ENCODE data around the gene ZNF578.

Gene ZNF578

GRCh38 chr19:52451241-52451640, 2.1 kb upstream of the ZNF578 start:
- Histone ChIP-seq H3K27me3 (ENCODE audit: low read length) (no peaks in the 10 kb centered on the region), H3K4me3 (ENCODE audit: insufficient read depth, low read length, poor library complexity, severe bottlenecking) (no peak overlapping the region), H3K9me3 (ENCODE audit: insufficient read depth, low read length) (peaks cover 15% of the 10 kb centered on the region; the same call in 1 of the 2 replicates), H3K9me2 (replicated peaks; ENCODE audit: insufficient read depth, low read length) (no peaks in the 10 kb centered on the region), H3K27ac (ENCODE audit: low read depth, low read length) (no peak overlapping the region), H3K9ac (ENCODE audit: low read length) (no peak overlapping the region), H3K79me2 (ENCODE audit: insufficient read depth, low read length) (no peaks in the 10 kb centered on the region), H3K4me2 (ENCODE audit: low read depth, low read length, poor library complexity, severe bottlenecking) (no peak overlapping the region), H3K36me3 (ENCODE audit: low read length) (no peaks in the 10 kb centered on the region), H2AFZ (ENCODE audit: low read depth, low read length, severe bottlenecking) (no peak overlapping the region), H4K20me1 (ENCODE audit: low read depth, low read length) (no peaks in the 10 kb centered on the region), H3F3A (ENCODE audit: insufficient read depth) (no peaks in the 10 kb centered on the region)
- TF ChIP-seq EZH2phosphoT487 (conservative IDR thresholded peaks at IDR 0.05; ENCODE audit: low read length): no peak
- TF ChIP-seq, protein P1, sequence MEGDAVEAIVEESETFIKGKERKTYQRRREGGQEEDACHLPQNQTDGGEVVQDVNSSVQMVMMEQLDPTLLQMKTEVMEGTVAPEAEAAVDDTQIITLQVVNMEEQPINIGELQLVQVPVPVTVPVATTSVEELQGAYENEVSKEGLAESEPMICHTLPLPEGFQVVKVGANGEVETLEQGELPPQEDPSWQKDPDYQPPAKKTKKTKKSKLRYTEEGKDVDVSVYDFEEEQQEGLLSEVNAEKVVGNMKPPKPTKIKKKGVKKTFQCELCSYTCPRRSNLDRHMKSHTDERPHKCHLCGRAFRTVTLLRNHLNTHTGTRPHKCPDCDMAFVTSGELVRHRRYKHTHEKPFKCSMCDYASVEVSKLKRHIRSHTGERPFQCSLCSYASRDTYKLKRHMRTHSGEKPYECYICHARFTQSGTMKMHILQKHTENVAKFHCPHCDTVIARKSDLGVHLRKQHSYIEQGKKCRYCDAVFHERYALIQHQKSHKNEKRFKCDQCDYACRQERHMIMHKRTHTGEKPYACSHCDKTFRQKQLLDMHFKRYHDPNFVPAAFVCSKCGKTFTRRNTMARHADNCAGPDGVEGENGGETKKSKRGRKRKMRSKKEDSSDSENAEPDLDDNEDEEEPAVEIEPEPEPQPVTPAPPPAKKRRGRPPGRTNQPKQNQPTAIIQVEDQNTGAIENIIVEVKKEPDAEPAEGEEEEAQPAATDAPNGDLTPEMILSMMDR (IDR thresholded peaks at IDR 0.05; ENCODE audit: insufficient read depth, low read length, poor library complexity, severe bottlenecking): no peak

GRCh38 chr19:52464798-52465470, 11.6 kb downstream of the ZNF578 start:
- H3K9me2 ChIP-seq (replicated peaks; ENCODE audit: insufficient read depth, low read length): no peaks in the 10 kb centered on the region
- H4K20me1 ChIP-seq (ENCODE audit: low read depth, low read length): no peaks in the 10 kb centered on the region
- TF ChIP-seq EZH2phosphoT487 (conservative IDR thresholded peaks at IDR 0.05; ENCODE audit: low read length): no peak
- TF ChIP-seq, protein P1 (IDR thresholded peaks at IDR 0.05; ENCODE audit: insufficient read depth, low read length, poor library complexity, severe bottlenecking): peak; percentile 51
- H2AFZ ChIP-seq (ENCODE audit: low read depth, low read length, severe bottlenecking): no peak overlapping the region
- H3K79me2 ChIP-seq (ENCODE audit: insufficient read depth, low read length): no peaks in the 10 kb centered on the region
- H3K9me3 ChIP-seq (ENCODE audit: insufficient read depth, low read length): peaks cover 9% of the 10 kb centered on the region; the same call in 1 of the 2 replicates
- no peak overlapping the region for H3K4me2 ChIP-seq (ENCODE audit: low read depth, low read length, poor library complexity, severe bottlenecking)
- H3K36me3 ChIP-seq (ENCODE audit: low read length): no peaks in the 10 kb centered on the region
- no peaks in the 10 kb centered on the region for H3K27me3 ChIP-seq (ENCODE audit: low read length)
- H3K9ac ChIP-seq (ENCODE audit: low read length): no peak overlapping the region
- no peak overlapping the region for H3K27ac ChIP-seq (ENCODE audit: low read depth, low read length)
- no peak overlapping the region for H3K4me3 ChIP-seq (ENCODE audit: insufficient read depth, low read length, poor library complexity, severe bottlenecking)
- H3F3A ChIP-seq (ENCODE audit: insufficient read depth): no peaks in the 10 kb centered on the region

- peaks cover 89% of the 10 kb centered on the region for H3K9me3 ChIP-seq (ENCODE audit: insufficient read depth, low read length)
- no peak for TF ChIP-seq EZH2phosphoT487 (conservative IDR thresholded peaks at IDR 0.05; ENCODE audit: low read length)
- TF ChIP-seq, protein P1 (IDR thresholded peaks at IDR 0.05; ENCODE audit: insufficient read depth, low read length, poor library complexity, severe bottlenecking): no peak
- H3K79me2 ChIP-seq (ENCODE audit: insufficient read depth, low read length): no peaks in the 10 kb centered on the region
- H4K20me1 ChIP-seq (ENCODE audit: low read depth, low read length): no peaks in the 10 kb centered on the region
- no peaks in the 10 kb centered on the region for H3F3A ChIP-seq (ENCODE audit: insufficient read depth)
- H3K27me3 ChIP-seq (ENCODE audit: low read length): no peaks in the 10 kb centered on the region
- H3K36me3 ChIP-seq (ENCODE audit: low read length): no peaks in the 10 kb centered on the region
- H3K27ac ChIP-seq (ENCODE audit: low read depth, low read length): no peak overlapping the region
- H3K4me2 ChIP-seq (ENCODE audit: low read depth, low read length, poor library complexity, severe bottlenecking): no peak overlapping the region
- no peak overlapping the region for H3K4me3 ChIP-seq (ENCODE audit: insufficient read depth, low read length, poor library complexity, severe bottlenecking)
- H3K9me2 ChIP-seq (replicated peaks; ENCODE audit: insufficient read depth, low read length): no peaks in the 10 kb centered on the region
- H3K9ac ChIP-seq (ENCODE audit: low read length): no peak overlapping the region
- H2AFZ ChIP-seq (ENCODE audit: low read depth, low read length, severe bottlenecking): no peak overlapping the region
Observed at GRCh38 chr19:52473655-52474350, 20.4 kb downstream of the ZNF578 start.
